Neural progenitor cell (in vitro differentiated cells): ENCODE measurements around the gene IGF2BP1. TPM values are rescaled to one million over a fixed set of nuclear protein-coding genes. Genes with fewer than 3 reads are reported as not detected.

Source experiments
- DNase-seq: peaks from one replicate; pipeline ENCODE4 v3.0.0-alpha.2; 2016; ENCODE audit warnings: low spot score
- H2AFZ ChIP-seq: fragments of 200-600 bp; sonication (generic); replicated peaks from 2 replicates; pipeline ENCODE4 v1.6.1; 2016; ENCODE audit warnings: antibody characterized with exemption
- H3F3A ChIP-seq: fragments of 200-600 bp; sonication (generic); 2 replicates; pipeline ENCODE4 v1.6.1; 2016; ENCODE audit warnings: antibody characterized with exemption, low read depth
- H3K27ac ChIP-seq: fragments of 200-600 bp; sonication (generic); 2 replicates; pipeline ENCODE4 v1.5.1; 2016; ENCODE audit warnings: mild to moderate bottlenecking
- H3K27me3 ChIP-seq: fragments of 200-600 bp; sonication (generic); 2 replicates; pipeline ENCODE4 v1.6.1; 2016; ENCODE audit warnings: mild to moderate bottlenecking, moderate library complexity
- H3K36me3 ChIP-seq: fragments of 200-600 bp; sonication (generic); 2 replicates; pipeline ENCODE4 v1.5.1; 2016
- H3K4me1 ChIP-seq: fragments of 200-600 bp; sonication (generic); 2 replicates; pipeline ENCODE4 v1.6.1; 2016; ENCODE audit warnings: mixed run types
- H3K4me2 ChIP-seq: fragments of 200-600 bp; sonication (generic); 2 replicates; pipeline ENCODE4 v1.6.1; 2016
- H3K4me3 ChIP-seq: fragments of 200-600 bp; sonication (generic); 2 replicates; pipeline ENCODE4 v1.5.1; 2016
- H3K79me2 ChIP-seq: fragments of 200-600 bp; sonication (generic); 2 replicates; pipeline ENCODE4 v1.6.1; 2016; ENCODE audit warnings: low read depth
- H3K9ac ChIP-seq: fragments of 200-600 bp; sonication (generic); 2 replicates; pipeline ENCODE4 v1.6.1; 2016
- H3K9me3 ChIP-seq: fragments of 200-600 bp; sonication (generic); 2 replicates; pipeline ENCODE4 v1.5.1; 2016; ENCODE audit warnings: low read depth
- H4K20me1 ChIP-seq: fragments of 200-600 bp; sonication (generic); 2 replicates; pipeline ENCODE4 v1.6.1; 2016; ENCODE audit warnings: low read depth
- H3K27ac Mint-ChIP-seq: 3 replicates; pipeline ENCODE4 v1.8.0; 2021; ENCODE audit warnings: mixed read lengths
- H3K27me3 Mint-ChIP-seq: 2 replicates; pipeline ENCODE4 v1.8.0; 2022; ENCODE audit warnings: low read depth, mild to moderate bottlenecking, inconsistent platforms, moderate library complexity, mixed read lengths; ENCODE audit not compliant: insufficient read depth
- H3K36me3 Mint-ChIP-seq: 3 replicates; pipeline ENCODE4 v1.8.0; 2021; ENCODE audit warnings: mixed read lengths
- H3K4me1 Mint-ChIP-seq: 3 replicates; pipeline ENCODE4 v1.8.0; 2021; ENCODE audit warnings: mixed read lengths
- H3K4me3 Mint-ChIP-seq: 3 replicates; pipeline ENCODE4 v1.8.0; 2021; ENCODE audit warnings: mild to moderate bottlenecking, moderate library complexity, mixed read lengths
- H3K9me3 Mint-ChIP-seq: 3 replicates; pipeline ENCODE4 v1.8.0; 2020; ENCODE audit warnings: mixed read lengths
- EZH2 ChIP-seq: fragments of 200-600 bp; sonication (generic); IDR thresholded peaks from 2 replicates; pipeline ENCODE4 v1.6.1; 2017; ENCODE audit warnings: antibody characterized with exemption, mild to moderate bottlenecking, moderate library complexity
- EZH2phosphoT487 ChIP-seq: fragments of 200-600 bp; sonication (generic); IDR thresholded peaks from 2 replicates; pipeline ENCODE4 v1.6.1; 2017; ENCODE audit warnings: antibody characterized with exemption
- total RNA-seq: library from RNA; depleted of rRNA; stranded (reverse); fragments of >200 nt; gene quantifications from 2 replicates; pipeline ENCODE4 v1.2.3, GENCODE V29; 2015; ENCODE audit warnings: low replicate concordance
- TF ChIP-seq, protein P1 (sequence below): fragments of 200-600 bp; sonication (generic); IDR thresholded peaks from 2 replicates; pipeline ENCODE4 v1.5.1; 2017; ENCODE audit warnings: antibody characterized with exemption, mild to moderate bottlenecking

Gene IGF2BP1
- total RNA-seq, 1 donor from 2014 or later: 129 TPM

DNA sequence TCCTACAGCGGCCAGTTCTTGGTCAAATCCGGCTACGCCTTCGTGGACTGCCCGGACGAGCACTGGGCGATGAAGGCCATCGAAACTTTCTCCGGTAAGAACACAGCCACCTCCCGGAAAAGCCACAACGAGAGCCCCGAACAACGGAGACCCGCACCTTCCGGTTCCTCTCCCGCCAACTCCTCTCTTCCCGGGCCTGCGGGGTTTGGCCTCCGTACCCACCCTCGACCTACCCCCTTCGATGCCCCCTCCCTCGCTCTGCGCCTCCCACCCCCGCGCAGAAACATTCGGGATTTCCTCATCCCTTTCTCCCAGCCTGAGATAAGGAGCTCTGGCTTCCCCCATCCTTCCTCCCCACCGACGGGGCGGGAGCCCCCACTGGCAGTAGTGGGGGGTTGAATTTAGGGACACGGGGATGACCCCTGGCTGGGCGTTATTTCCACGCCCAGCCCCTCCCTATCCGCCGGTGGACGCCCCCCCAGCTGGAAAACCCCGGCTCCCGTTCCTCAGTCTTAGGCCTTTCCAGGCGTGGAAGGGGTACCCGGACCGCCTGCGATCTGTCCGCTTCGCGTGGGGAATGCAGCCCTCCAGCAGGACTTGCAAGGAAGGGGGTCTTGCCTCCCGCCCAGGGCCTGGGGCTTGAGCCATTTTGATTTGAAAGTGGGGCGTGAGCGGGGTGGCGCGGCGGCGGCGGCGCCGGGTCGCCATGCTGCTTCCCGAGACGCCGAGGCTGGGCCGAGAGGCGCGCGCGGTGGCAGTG is 822 bp downstream of the IGF2BP1 start:
- no peak for TF ChIP-seq EZH2
- TF ChIP-seq, protein P1, sequence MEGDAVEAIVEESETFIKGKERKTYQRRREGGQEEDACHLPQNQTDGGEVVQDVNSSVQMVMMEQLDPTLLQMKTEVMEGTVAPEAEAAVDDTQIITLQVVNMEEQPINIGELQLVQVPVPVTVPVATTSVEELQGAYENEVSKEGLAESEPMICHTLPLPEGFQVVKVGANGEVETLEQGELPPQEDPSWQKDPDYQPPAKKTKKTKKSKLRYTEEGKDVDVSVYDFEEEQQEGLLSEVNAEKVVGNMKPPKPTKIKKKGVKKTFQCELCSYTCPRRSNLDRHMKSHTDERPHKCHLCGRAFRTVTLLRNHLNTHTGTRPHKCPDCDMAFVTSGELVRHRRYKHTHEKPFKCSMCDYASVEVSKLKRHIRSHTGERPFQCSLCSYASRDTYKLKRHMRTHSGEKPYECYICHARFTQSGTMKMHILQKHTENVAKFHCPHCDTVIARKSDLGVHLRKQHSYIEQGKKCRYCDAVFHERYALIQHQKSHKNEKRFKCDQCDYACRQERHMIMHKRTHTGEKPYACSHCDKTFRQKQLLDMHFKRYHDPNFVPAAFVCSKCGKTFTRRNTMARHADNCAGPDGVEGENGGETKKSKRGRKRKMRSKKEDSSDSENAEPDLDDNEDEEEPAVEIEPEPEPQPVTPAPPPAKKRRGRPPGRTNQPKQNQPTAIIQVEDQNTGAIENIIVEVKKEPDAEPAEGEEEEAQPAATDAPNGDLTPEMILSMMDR: no peak
- no peak for TF ChIP-seq EZH2phosphoT487
- Mint-ChIP-seq H3K9me3 (peaks cover 4% of the 10 kb centered on the region), H3K4me1 (peaks cover 38% of the 10 kb centered on the region), H3K27ac (peak overlapping the region; percentile 95), H3K27me3 (peaks cover 16% of the 10 kb centered on the region), H3K4me3 (peak overlapping the region; percentile 100), H3K36me3 (peaks cover 19% of the 10 kb centered on the region)
- H3K4me2 ChIP-seq: peak overlapping the region; percentile 89
- peaks cover 92% of the 10 kb centered on the region for H3K79me2 ChIP-seq
- peak overlapping the region; percentile 98 for H3K27ac ChIP-seq
- H3F3A ChIP-seq: peaks cover 69% of the 10 kb centered on the region
- H3K36me3 ChIP-seq: no peaks in the 10 kb centered on the region
- no peak overlapping the region for H2AFZ ChIP-seq
- no peaks in the 10 kb centered on the region for H3K27me3 ChIP-seq
- no peaks in the 10 kb centered on the region for H3K9me3 ChIP-seq
- H3K9ac ChIP-seq: peak overlapping the region; percentile 94
- DNase-seq: peak; percentile 52
- peaks cover 32% of the 10 kb centered on the region for H3K4me1 ChIP-seq
- peaks cover 46% of the 10 kb centered on the region for H4K20me1 ChIP-seq
- peak overlapping the region; percentile 97 for H3K4me3 ChIP-seq

DNA sequence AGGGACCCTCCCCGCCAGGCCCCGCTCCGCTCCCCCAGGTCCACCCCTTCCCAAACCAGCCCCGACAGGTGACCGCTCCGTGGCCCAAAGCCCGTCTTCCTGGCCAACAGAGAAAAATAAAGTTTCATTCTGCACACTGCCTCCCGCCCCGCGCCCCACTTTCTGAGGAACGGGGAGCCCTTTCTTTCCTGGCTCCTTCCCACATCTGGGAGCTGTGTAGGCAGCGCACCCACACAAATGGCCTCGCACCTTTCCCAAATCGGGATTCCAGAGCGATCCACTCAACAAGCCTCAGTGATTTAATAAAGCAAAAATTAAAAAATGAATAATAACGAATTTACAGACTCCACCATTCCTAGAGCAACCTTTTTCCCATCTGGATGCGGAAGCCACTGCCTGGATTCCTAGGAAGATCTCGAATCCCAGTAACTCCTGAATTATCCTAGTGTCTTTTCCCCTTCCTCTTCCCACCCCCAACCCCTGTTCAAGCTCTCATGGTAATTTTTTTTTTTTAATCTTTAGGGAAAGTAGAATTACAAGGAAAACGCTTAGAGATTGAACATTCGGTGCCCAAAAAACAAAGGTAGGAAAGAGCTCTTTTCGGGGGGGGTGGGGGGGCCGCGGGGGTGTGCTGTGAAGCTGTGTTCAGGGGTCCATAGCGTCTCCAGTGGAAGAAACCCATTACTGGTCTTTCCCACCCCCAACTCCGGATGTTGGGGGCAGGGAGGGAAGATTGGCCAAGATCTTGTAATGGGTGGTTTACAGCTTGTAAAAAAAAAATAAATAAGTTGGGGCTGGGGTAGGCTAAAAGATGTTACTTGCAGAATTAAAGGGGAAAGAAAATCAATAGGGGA is 1.6 kb downstream of the IGF2BP1 start:
- Mint-ChIP-seq H3K4me1 (peaks cover 38% of the 10 kb centered on the region), H3K4me3 (peak overlapping the region; percentile 100), H3K9me3 (peaks cover 4% of the 10 kb centered on the region), H3K27ac (peak overlapping the region; percentile 70), H3K36me3 (peaks cover 19% of the 10 kb centered on the region), H3K27me3 (peaks cover 16% of the 10 kb centered on the region)
- TF ChIP-seq, protein P1: peak; percentile 23
- TF ChIP-seq EZH2: no peak
- peak overlapping the region; percentile 97 for H3K4me3 ChIP-seq
- H2AFZ ChIP-seq: no peak overlapping the region
- H3K27ac ChIP-seq: peak overlapping the region; percentile 98
- no peaks in the 10 kb centered on the region for H3K27me3 ChIP-seq
- peak; percentile 42 for DNase-seq
- H3K9ac ChIP-seq: peak overlapping the region; percentile 94
- peak overlapping the region; percentile 89 for H3K4me2 ChIP-seq
- peaks cover 92% of the 10 kb centered on the region for H3K79me2 ChIP-seq
- H3K36me3 ChIP-seq: no peaks in the 10 kb centered on the region
- peaks cover 66% of the 10 kb centered on the region for H3F3A ChIP-seq
- no peaks in the 10 kb centered on the region for H3K9me3 ChIP-seq
- H3K4me1 ChIP-seq: peaks cover 27% of the 10 kb centered on the region
- H4K20me1 ChIP-seq: peaks cover 54% of the 10 kb centered on the region

DNA sequence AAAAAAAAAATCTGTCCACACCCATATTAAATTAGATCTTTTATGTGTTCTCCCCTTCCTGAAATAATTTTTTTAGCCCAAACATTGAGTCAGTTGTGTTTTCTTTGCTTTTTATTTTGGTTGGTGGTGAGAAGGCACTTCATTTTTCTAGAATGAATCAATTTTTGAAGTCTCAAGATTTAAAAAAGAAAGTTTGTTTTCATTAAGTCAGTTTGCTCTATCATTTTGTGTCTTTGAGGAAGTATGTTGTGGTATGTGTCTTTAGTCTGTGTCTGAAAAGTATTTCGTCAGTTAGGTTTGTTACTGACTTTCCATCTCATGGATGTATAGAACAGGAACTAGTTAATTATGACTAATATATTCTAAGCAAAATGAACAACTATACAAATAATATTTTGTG is 3.8 kb downstream of the IGF2BP1 start:
- H3K27me3 Mint-ChIP-seq: peaks cover 14% of the 10 kb centered on the region
- peaks cover 4% of the 10 kb centered on the region for H3K9me3 Mint-ChIP-seq
- TF ChIP-seq EZH2 (no peak), EZH2phosphoT487 (no peak)
- TF ChIP-seq, protein P1: no peak
- peaks cover 43% of the 10 kb centered on the region for H3K4me1 Mint-ChIP-seq
- peak overlapping the region; percentile 100 for H3K4me3 Mint-ChIP-seq
- H3K4me2 ChIP-seq: peak overlapping the region; percentile 89
- H3K27ac ChIP-seq: peak overlapping the region; percentile 26
- peaks cover 76% of the 10 kb centered on the region for H4K20me1 ChIP-seq
- H3K27me3 ChIP-seq: no peaks in the 10 kb centered on the region
- H3K9ac ChIP-seq: peak overlapping the region; percentile 45
- H3F3A ChIP-seq: peaks cover 44% of the 10 kb centered on the region
- no peaks in the 10 kb centered on the region for H3K36me3 ChIP-seq
- H3K4me1 ChIP-seq: peaks cover 36% of the 10 kb centered on the region
- H3K4me3 ChIP-seq: peak overlapping the region; percentile 97
- peak overlapping the region; percentile 79 for H3K27ac Mint-ChIP-seq
- H3K36me3 Mint-ChIP-seq: peaks cover 29% of the 10 kb centered on the region
- no peak overlapping the region for H2AFZ ChIP-seq
- peaks cover 92% of the 10 kb centered on the region for H3K79me2 ChIP-seq
- no peak for DNase-seq
- no peaks in the 10 kb centered on the region for H3K9me3 ChIP-seq
